ENCODE results near the gene NHLRC1. TPM values are rescaled to one million over a fixed set of nuclear protein-coding genes. Genes with fewer than 3 reads are reported as not detected.

NHLRC1 gene
- total RNA-seq, 4 donors from 2014 or later = 2.0 to 5.0 (median 4.3) TPM

GRCh38 chr6:18115356-18115755 lies 7.1 kb downstream of the NHLRC1 start:
- no peaks in the 10 kb centered on the region for H3K36me3 ChIP-seq
- no peak for TF ChIP-seq CTCF (IDR thresholded peaks at IDR 0.05)
- no peak for TF ChIP-seq POLR2A (IDR thresholded peaks at IDR 0.05)
- no peak for TF ChIP-seq EP300 (IDR thresholded peaks at IDR 0.05)
- H3K4me3 ChIP-seq = no peak overlapping the region
- H3K9me3 ChIP-seq = peaks cover 0 to 2% (median 0%) of the 10 kb centered on the region in 4 donors
- H3K4me1 ChIP-seq = no peaks in the 10 kb centered on the region
- 73 to 83% methylated on average over 2 of the region's 2 CpGs for WGBS, 2 donors
- H3K27me3 ChIP-seq = no peaks in the 10 kb centered on the region
- no peak for DNase-seq (ENCODE audit: low spot score in 2 of 2)
- H3K27ac ChIP-seq = no peak overlapping the region

- Histone ChIP-seq H3K27me3 (no peaks in the 10 kb centered on the region), H3K4me1 (no peaks in the 10 kb centered on the region), H3K9me3 (peaks cover 0 to 13% (median 4%) of the 10 kb centered on the region in 4 donors), H3K4me3 (no peak overlapping the region), H3K36me3 (no peaks in the 10 kb centered on the region), H3K27ac (no peak overlapping the region)
- DNase-seq (ENCODE audit: low spot score in 2 of 2) = no peak
- TF ChIP-seq CTCF (IDR thresholded peaks at IDR 0.05) = no peak
- TF ChIP-seq EP300 (IDR thresholded peaks at IDR 0.05) = no peak
- no peak for TF ChIP-seq POLR2A (IDR thresholded peaks at IDR 0.05)
Measured at GRCh38 chr6:18110162-18110561, 12.3 kb downstream of the NHLRC1 start.

GRCh38 chr6:18107061-18107460 lies 15.4 kb downstream of the NHLRC1 start:
- Histone ChIP-seq H3K4me1 (no peaks in the 10 kb centered on the region), H3K9me3 (peaks cover 0 to 13% (median 4%) of the 10 kb centered on the region in 4 donors), H3K27ac (no peak overlapping the region), H3K27me3 (no peaks in the 10 kb centered on the region), H3K4me3 (no peak overlapping the region), H3K36me3 (no peaks in the 10 kb centered on the region)
- 97 to 100% methylated on average over 1 of the region's 1 CpG for WGBS, 2 donors
- DNase-seq (ENCODE audit: low spot score in 2 of 2) = no peak
- TF ChIP-seq EP300 (IDR thresholded peaks at IDR 0.05) (no peak), CTCF (IDR thresholded peaks at IDR 0.05) (no peak)

DNA sequence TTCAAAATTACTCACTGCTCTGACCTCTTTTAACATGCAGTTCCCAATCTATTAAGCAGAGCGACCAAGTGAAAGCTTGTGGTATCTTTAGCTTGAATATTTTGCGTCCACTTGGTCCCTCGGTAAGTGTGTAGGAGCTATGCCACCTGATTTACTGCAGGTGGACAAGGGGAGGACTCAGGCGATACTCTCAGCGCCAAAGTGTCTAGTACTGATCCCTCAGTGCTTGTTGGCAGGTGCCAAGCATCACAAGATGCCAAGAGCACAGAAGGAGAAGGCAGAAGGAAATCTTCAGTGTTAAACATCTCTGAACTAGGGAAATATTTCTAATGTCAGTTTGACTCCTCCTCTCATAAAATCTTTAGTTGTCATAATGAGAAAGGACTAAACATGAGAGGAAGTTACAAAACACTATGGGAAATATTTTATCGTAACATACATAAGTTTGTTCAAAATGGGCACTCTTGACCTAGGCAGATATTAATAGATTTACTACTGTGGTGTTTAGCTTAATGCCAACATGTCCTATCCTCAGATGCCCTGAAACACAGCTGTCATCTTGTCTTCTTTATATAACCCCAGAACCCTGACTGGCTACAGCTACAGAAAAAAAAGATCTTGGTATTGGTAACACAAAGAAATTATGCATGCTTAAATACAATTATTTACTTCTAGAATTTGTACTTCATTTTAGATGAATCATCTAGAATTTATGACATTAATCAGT lies 19.5 kb downstream of the NHLRC1 start:
- WGBS, 2 donors = 75 to 86% methylated on average over 6 of the region's 6 CpGs
- H3K9me3 ChIP-seq = peaks cover 0 to 10% (median 4%) of the 10 kb centered on the region in 4 donors
- no peak overlapping the region for H3K27ac ChIP-seq
- H3K4me3 ChIP-seq = no peak overlapping the region
- TF ChIP-seq CTCF (IDR thresholded peaks at IDR 0.05) (no peak), POLR2A (IDR thresholded peaks at IDR 0.05) (no peak), EP300 (IDR thresholded peaks at IDR 0.05) (no peak)
- H3K4me1 ChIP-seq = peaks cover 0 to 4% (median 0%) of the 10 kb centered on the region in 4 donors
- DNase-seq (ENCODE audit: low spot score in 2 of 2) = no peak
- H3K27me3 ChIP-seq = no peaks in the 10 kb centered on the region
- H3K36me3 ChIP-seq = no peaks in the 10 kb centered on the region

DNA sequence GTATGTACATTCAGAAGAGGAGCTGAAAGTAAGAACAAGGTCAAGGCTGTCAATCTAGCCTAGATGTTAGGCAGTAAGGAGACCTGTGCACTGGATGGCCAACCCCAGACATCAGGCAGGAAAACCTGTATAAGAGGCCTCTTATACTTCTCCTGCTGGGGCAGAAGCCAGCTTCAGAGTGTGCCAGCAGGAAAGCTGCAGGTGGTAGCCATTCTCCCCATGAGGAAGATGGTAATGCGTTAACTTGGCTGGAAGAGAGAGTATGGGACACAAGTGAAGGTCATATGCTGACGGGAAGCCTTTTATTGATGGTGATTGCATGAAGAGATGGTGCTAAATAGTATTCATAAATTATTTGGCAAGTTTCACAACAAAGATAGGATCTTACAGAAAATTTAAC lies 20.6 kb downstream of the NHLRC1 start:
- H3K4me3 ChIP-seq = no peak overlapping the region
- no peak overlapping the region for H3K27ac ChIP-seq
- TF ChIP-seq EP300 (IDR thresholded peaks at IDR 0.05) (no peak), CTCF (IDR thresholded peaks at IDR 0.05) (no peak), POLR2A (IDR thresholded peaks at IDR 0.05) (no peak)
- H3K4me1 ChIP-seq = peaks cover 0 to 4% (median 0%) of the 10 kb centered on the region in 4 donors
- no peaks in the 10 kb centered on the region for H3K27me3 ChIP-seq
- no peaks in the 10 kb centered on the region for H3K36me3 ChIP-seq
- WGBS, 2 donors = 91 to 93% methylated on average over 2 of the region's 2 CpGs
- DNase-seq (ENCODE audit: low spot score in 2 of 2) = no peak
- no peaks in the 10 kb centered on the region for H3K9me3 ChIP-seq
